Measurements from ENCODE around the gene HIGD1B. TPM values are rescaled to one million over a fixed set of nuclear protein-coding genes. Genes with fewer than 3 reads are reported as not detected.

HIGD1B gene
- total and polyA plus RNA-seq, 2 of the 4 experiments (the other 2 are of a cell fraction): not detected

- Histone ChIP-seq H3K14ac (replicated peaks; ENCODE audit: low read depth, low read length) (no peak overlapping the region), H2BK15ac (ENCODE audit: low read depth, low read length) (no peak overlapping the region), H2BK120ac (ENCODE audit: low read depth, low read length) (no peak overlapping the region), H3K27ac (ENCODE audit: insufficient read depth, low read length) (no peak overlapping the region), H2AFZ (replicated peaks; ENCODE audit: low read length, poor library complexity) (no peak overlapping the region), H2BK5ac (ENCODE audit: low read depth, low read length, poor library complexity, severe bottlenecking) (no peak overlapping the region), H4K91ac (ENCODE audit: insufficient read depth, low read depth, low read length) (no peak overlapping the region), H3K9me1 (ENCODE audit: insufficient read depth, low read length) (0 out of 2 replicates have a peak, but pooled peaks cover 2% of the 10 kb centered on the region), H3K9me3 (ENCODE audit: control insufficient read depth, insufficient read depth, low read length) (no peaks in the 10 kb centered on the region), H3K23ac (ENCODE audit: low read depth, low read length) (no peak overlapping the region), H2AK5ac (ENCODE audit: low read depth, low read length) (no peak overlapping the region), H3K27me3 (ENCODE audit: control insufficient read depth, insufficient read depth, low read length) (no peaks in the 10 kb centered on the region), H3K79me1 (ENCODE audit: low read depth in 1 of 2, low read length in 2 of 2) (peaks cover 0 to 5% of the 10 kb centered on the region in 2 experiments; a peak in 2 of 4 replicates), H3K18ac (ENCODE audit: low read depth, low read length) (no peak overlapping the region), H3K56ac (ENCODE audit: extremely low read depth, insufficient read depth, low read length) (no peak overlapping the region), H3K4me1 (ENCODE audit: control insufficient read depth, insufficient read depth, low read length) (no peaks in the 10 kb centered on the region; the same call in 1 of the 2 replicates), H4K5ac (ENCODE audit: low read depth, low read length) (no peak overlapping the region), H4K20me1 (ENCODE audit: insufficient read depth, low read length) (no peaks in the 10 kb centered on the region), H3K4me2 (ENCODE audit: low read depth, low read length) (no peak overlapping the region), H2BK20ac (ENCODE audit: low read depth, low read length) (no peak overlapping the region), H3K4me3 (ENCODE audit: insufficient read depth, low read depth, low read length) (no peak overlapping the region), H4K8ac (ENCODE audit: low read depth in 2 of 2, low read length in 2 of 2) (no peak overlapping the region), H3K36me3 (ENCODE audit: control insufficient read depth, insufficient read depth, low read length) (peaks cover 67% of the 10 kb centered on the region), H2AK9ac (replicated peaks; ENCODE audit: low read depth, low read length, poor library complexity) (no peak overlapping the region), H3K4ac (ENCODE audit: low read depth, low read length) (no peak overlapping the region), H3K9ac (ENCODE audit: low read depth, low read length) (no peak overlapping the region)
- intact Hi-C loops (cut with micrococcal nuclease) (no loop called here), in situ Hi-C loops (cut with MboI; ENCODE audit: low sequenced_read_pairs) (no loop called here), dilution Hi-C loops (cut with HindIII; ENCODE audit: low sequenced_read_pairs, unreplicated experiment) (no loop called here)
- TF ChIP-seq RFX5 (IDR thresholded peaks at IDR 0.05; ENCODE audit: low read depth, low read length) (no peak), BHLHE40 (IDR thresholded peaks at IDR 0.05; ENCODE audit: low read depth, low read length) (no peak), POLR2A (IDR thresholded peaks at IDR 0.05; ENCODE audit: low read depth, low read length) (no peak)
- TF ChIP-seq, protein P1, sequence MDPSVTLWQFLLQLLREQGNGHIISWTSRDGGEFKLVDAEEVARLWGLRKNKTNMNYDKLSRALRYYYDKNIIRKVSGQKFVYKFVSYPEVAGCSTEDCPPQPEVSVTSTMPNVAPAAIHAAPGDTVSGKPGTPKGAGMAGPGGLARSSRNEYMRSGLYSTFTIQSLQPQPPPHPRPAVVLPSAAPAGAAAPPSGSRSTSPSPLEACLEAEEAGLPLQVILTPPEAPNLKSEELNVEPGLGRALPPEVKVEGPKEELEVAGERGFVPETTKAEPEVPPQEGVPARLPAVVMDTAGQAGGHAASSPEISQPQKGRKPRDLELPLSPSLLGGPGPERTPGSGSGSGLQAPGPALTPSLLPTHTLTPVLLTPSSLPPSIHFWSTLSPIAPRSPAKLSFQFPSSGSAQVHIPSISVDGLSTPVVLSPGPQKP (IDR thresholded peaks at IDR 0.05; ENCODE audit: borderline replicate concordance, low read depth, low read length): no peak
- DNase-seq: no peak
- ATAC-seq (ENCODE audit: low read depth): no peak
- WGBS, 2 experiments (ENCODE audit: extremely low coverage in 2 of 2, insufficient read length in 1 of 2): no CpG with 5 or more reads among the region's 5 CpGs
- POLR2A ChIA-PET (ENCODE audit: unreplicated experiment): no interaction called here
- CTCF ChIA-PET: no interaction called here
- no TSS peak for BruUV-seq (replicated peaks)
Observed at GRCh38 chr17:44854192-44854591, 6.5 kb downstream of the HIGD1B start.

Data from IMR-90 (cell line).